B cell (primary cell): ENCODE measurements around the gene AXL. TPM values are rescaled to one million over a fixed set of nuclear protein-coding genes. Genes with fewer than 3 reads are reported as not detected.

ENCODE experiments used
- ATAC-seq: fragments of 200-7000 bp; cut with Tn5 transposase; one replicate; pipeline ENCODE4 v1.10.0; 2021; ENCODE audit warnings: low read depth, mild to moderate bottlenecking, moderate number of reproducible peaks, moderate library complexity
- CTCF ChIA-PET: fragments of 350-600 bp; sonication (Branson Sonifier 250); formaldehyde crosslinking; loops from one replicate; lab custom pipeline; 2021; ENCODE audit warnings: antibody characterized with exemption, inconsistent platforms; lab: Charles Lee
- POLR2A ChIA-PET: fragments of 350-600 bp; sonication (Branson Sonifier 250); formaldehyde crosslinking; loops from one replicate; lab custom pipeline; 2021; ENCODE audit warnings: antibody characterized with exemption; lab: Charles Lee
- DNase-seq: peaks from one replicate; pipeline ENCODE4 v3.0.0; 2013
- H2AFZ ChIP-seq: 2 replicates; pipeline ENCODE4 v1.6.1; 2012; ENCODE audit warnings: mild to moderate bottlenecking, low read depth, low read length; ENCODE audit not compliant: insufficient read depth, poor library complexity, severe bottlenecking
- H3K27ac ChIP-seq, 2 donors: 1 replicate in 1 of 2; 2 replicates in 1 of 2; pipeline ENCODE4 v1.5.1; 2012 to 2013; ENCODE audit warnings: low read length in 2 of 2, mild to moderate bottlenecking in 2 of 2, moderate library complexity in 1 of 2
- H3K27me3 ChIP-seq, 4 experiments: fragments of 200-600 bp in 1 of 4; sonication (generic) in 1 of 4; replicated peaks in 1 of 4; 1 replicate in 2 of 4; 2 replicates in 2 of 4; pipeline versions ENCODE4 v1.6.1 to v1.7.0; 2013 to 2016; ENCODE audit warnings: low read length in 3 of 4, mild to moderate bottlenecking in 2 of 4, mixed read lengths in 1 of 4, moderate library complexity in 1 of 4; ENCODE audit not compliant: insufficient read depth in 4 of 4, control insufficient read depth in 3 of 4; ENCODE audit errors: control extremely low read depth in 1 of 4
- H3K36me3 ChIP-seq, 2 experiments: replicated peaks in 1 of 2; 1 replicate in 1 of 2; 2 replicates in 1 of 2; pipeline versions ENCODE4 v1.6.1 to v1.7.1; 2013; ENCODE audit warnings: low read length in 1 of 2; ENCODE audit not compliant: insufficient read depth in 2 of 2, control insufficient read depth in 1 of 2; ENCODE audit errors: control extremely low read depth in 1 of 2, extremely low read depth in 1 of 2
- H3K4me1 ChIP-seq, 2 donors: fragments of 200-600 bp in 1 of 2; sonication (generic) in 1 of 2; 1 replicate in 1 of 2; 2 replicates in 1 of 2; pipeline versions ENCODE4 v1.5.1 to v1.6.1; 2013 to 2017; ENCODE audit warnings: low read length in 2 of 2; ENCODE audit not compliant: control insufficient read depth in 2 of 2, insufficient read depth in 2 of 2
- H3K4me2 ChIP-seq: replicated peaks from 2 replicates; pipeline ENCODE3; 2012; ENCODE audit warnings: mild to moderate bottlenecking, low read depth, low read length; ENCODE audit not compliant: poor library complexity, severe bottlenecking
- H3K4me3 ChIP-seq, 5 experiments: fragments of 200-600 bp in 1 of 5; sonication (generic) in 1 of 5; 1 replicate in 3 of 5; 2 replicates in 2 of 5; pipeline versions ENCODE4 v1.5.1 to v1.7.0; 2011 to 2016; ENCODE audit warnings: low read length in 4 of 5, mild to moderate bottlenecking in 4 of 5, low read depth in 2 of 5, control low read depth in 1 of 5, moderate library complexity in 1 of 5; ENCODE audit not compliant: insufficient read depth in 1 of 5; ENCODE audit errors: control extremely low read depth in 1 of 5, extremely low read depth in 1 of 5
- H3K79me2 ChIP-seq: fragments of 200-600 bp; sonication (generic); one replicate; pipeline ENCODE4 v1.6.0; 2016; ENCODE audit warnings: low read length; ENCODE audit not compliant: control insufficient read depth, insufficient read depth
- H3K9ac ChIP-seq: fragments of 200-600 bp; sonication (generic); 2 replicates; pipeline ENCODE4 v1.6.1; 2017; ENCODE audit warnings: mild to moderate bottlenecking, low read length, moderate library complexity
- H3K9me3 ChIP-seq, 3 donors: one replicate each; pipeline versions ENCODE4 v1.6.1 to v1.7.1; 2013; ENCODE audit warnings: low read length in 2 of 3; ENCODE audit not compliant: control insufficient read depth in 2 of 3, insufficient read depth in 1 of 3; ENCODE audit errors: control extremely low read depth in 1 of 3
- H4K20me1 ChIP-seq: 2 replicates; pipeline ENCODE4 v1.6.0; 2012; ENCODE audit warnings: mild to moderate bottlenecking, low read length; ENCODE audit not compliant: insufficient read depth, control insufficient read depth, poor library complexity, severe bottlenecking
- H3K27ac Mint-ChIP-seq: one replicate; pipeline ENCODE4 v1.8.0; 2021; ENCODE audit warnings: mixed read lengths
- H3K27me3 Mint-ChIP-seq: one replicate; pipeline ENCODE4 v1.8.0; 2021; ENCODE audit warnings: mixed read lengths
- H3K4me1 Mint-ChIP-seq: one replicate; pipeline ENCODE4 v1.8.0; 2021; ENCODE audit warnings: mixed read lengths
- H3K4me3 Mint-ChIP-seq: one replicate; pipeline ENCODE4 v1.8.0; 2021; ENCODE audit warnings: mixed read lengths
- H3K9me3 Mint-ChIP-seq: one replicate; pipeline ENCODE4 v1.8.0; 2022; ENCODE audit warnings: mixed read lengths; ENCODE audit not compliant: insufficient read depth
- CTCF ChIP-seq: fragments of 200-600 bp; IDR thresholded peaks from one replicate; pipeline ENCODE4 v1.8.0; 2022; ENCODE audit warnings: antibody characterized with exemption, mild to moderate bottlenecking
- EZH2 ChIP-seq: IDR thresholded peaks from 2 replicates; pipeline ENCODE4 v1.6.1; 2012; ENCODE audit warnings: borderline replicate concordance, low read depth, mild to moderate bottlenecking, moderate library complexity, low read length; ENCODE audit not compliant: insufficient read depth, poor library complexity, severe bottlenecking
- WGBS: methylation state at CpG from one replicate; pipeline ENCODE4 v1.1.5; 2013; ENCODE audit warnings: missing lambda C conversion rate; ENCODE audit not compliant: insufficient coverage; 5-methylcytosine and 5-hydroxymethylcytosine counted together
- intact Hi-C: fragments of 100-400 bp; cut with micrococcal nuclease; formaldehyde crosslinking; loops from one replicate; pipeline ENCODE4 v1.10.0; 2022
- polyA plus RNA-seq: library from polyadenylated mRNA; depleted of rRNA; stranded (reverse); fragments of >200 nt; gene quantifications from 2 replicates; pipeline ENCODE4 v1.2.3, GENCODE V29; 2012
- total RNA-seq, 2 donors: library from RNA; stranded (reverse); fragments of 120-200 nt in 1 of 2; gene quantifications; 1 replicate in 1 of 2; 2 replicates in 1 of 2; pipeline versions ENCODE4 v1.2.3 to v1.2.4, GENCODE V29; 2013 to 2022

The AXL gene
- total and polyA plus RNA-seq, 2 donors (not counting 1 experiment from before 2014, with no cell fraction given), result not detected

- Mint-ChIP-seq H3K27ac (no peak overlapping the region), H3K4me1 (peaks cover 25% of the 10 kb centered on the region), H3K27me3 (no peaks in the 10 kb centered on the region), H3K9me3 (no peaks in the 10 kb centered on the region), H3K4me3 (no peak overlapping the region)
- no peak for TF ChIP-seq CTCF
- no peak for TF ChIP-seq EZH2
- CTCF ChIA-PET, result interaction anchor here (0.9 kb wide), 1 partner anchor 39 kb away, joined by 3 read pairs; no protein-coding TSS in a partner anchor
- Histone ChIP-seq H3K4me3 (no peak overlapping the region), H3K36me3 (peaks cover 12 to 75% of the 10 kb centered on the region in 2 experiments), H3K27ac (no peak overlapping the region), H3K4me2 (no peak overlapping the region), H3K79me2 (peaks cover 84% of the 10 kb centered on the region), H3K9ac (no peak overlapping the region), H2AFZ (no peak overlapping the region), H3K4me1 (peaks cover 24 to 27% of the 10 kb centered on the region in 2 donors), H3K27me3 (no peaks in the 10 kb centered on the region), H4K20me1 (peaks cover 69% of the 10 kb centered on the region), H3K9me3 (no peaks in the 10 kb centered on the region)
- no peak for DNase-seq
- WGBS, result 93% methylated on average over 3 of the region's 5 CpGs
- ATAC-seq, result no peak
- POLR2A ChIA-PET, result no interaction called here
- intact Hi-C loops, result loop anchor here (10.0 kb wide), 3 partner anchors 305 to 985 kb away; partner anchors contain the start of genes AKT2, CD79A and CEACAM21
Observed at GRCh38 chr19:41269571-41269970, 50.5 kb downstream of the AXL start.

GRCh38 chr19:41273076-41273475, 54.1 kb downstream of the AXL start:
- 100% methylated on average over 3 of the region's 6 CpGs for WGBS
- H3K4me3 ChIP-seq, result no peak overlapping the region
- intact Hi-C loops, result no loop called here
- peaks cover 55% of the 10 kb centered on the region for H4K20me1 ChIP-seq
- H3K36me3 ChIP-seq, result peaks cover 14 to 92% of the 10 kb centered on the region in 2 experiments
- TF ChIP-seq EZH2 (no peak), CTCF (no peak)
- ChIA-PET CTCF (interaction anchor here (1.9 kb wide), 1 partner anchor 69 kb away, joined by 8 read pairs; no protein-coding TSS in a partner anchor), POLR2A (no interaction called here)
- H2AFZ ChIP-seq, result no peak overlapping the region
- no peaks in the 10 kb centered on the region for H3K9me3 ChIP-seq
- DNase-seq, result no peak
- Mint-ChIP-seq H3K4me1 (no peaks in the 10 kb centered on the region), H3K9me3 (no peaks in the 10 kb centered on the region), H3K27ac (no peak overlapping the region), H3K27me3 (no peaks in the 10 kb centered on the region), H3K4me3 (no peak overlapping the region)
- ATAC-seq, result no peak
- H3K4me2 ChIP-seq, result no peak overlapping the region
- H3K27ac ChIP-seq, result no peak overlapping the region
- H3K27me3 ChIP-seq, result no peaks in the 10 kb centered on the region
- peaks cover 50% of the 10 kb centered on the region for H3K79me2 ChIP-seq
- no peak overlapping the region for H3K9ac ChIP-seq
- no peaks in the 10 kb centered on the region for H3K4me1 ChIP-seq
